A673 (cell line): ENCODE data around the gene AOPEP. TPM values are rescaled to one million over a fixed set of nuclear protein-coding genes. Genes with fewer than 3 reads are reported as not detected.

Source experiments
- BruUV-seq: library from RNA; stranded (reverse); fragments of 400-500 nt; replicated peaks from 2 replicates; lab custom pipeline; 2021; lab: Mats Ljungman, UMichigan
- CTCF ChIA-PET: fragments of 300-600 bp; sonication (Branson Sonifier 250); formaldehyde crosslinking; loops from one replicate; lab custom pipeline; 2022; ENCODE audit warnings: antibody characterized with exemption; lab: Charles Lee
- POLR2A ChIA-PET: fragments of 300-600 bp; sonication (Branson Sonifier 250); formaldehyde crosslinking; loops from one replicate; lab custom pipeline; 2022; ENCODE audit warnings: antibody characterized with exemption; ENCODE audit not compliant: low non-redundant PET; lab: Charles Lee
- DNase-seq: peaks from one replicate; pipeline ENCODE4 v3.0.0-alpha.2; 2015; ENCODE audit warnings: low spot score
- H3K27ac ChIP-seq: fragments of 200-600 bp; sonication (generic); 2 replicates; pipeline ENCODE4 v1.5.1; 2016; ENCODE audit warnings: mixed run types, low read depth, mild to moderate bottlenecking, mixed read lengths, antibody characterized with exemption, low read length; ENCODE audit not compliant: poor library complexity, severe bottlenecking
- H3K27me3 ChIP-seq: fragments of 200-600 bp; sonication (generic); replicated peaks from 2 replicates; pipeline ENCODE4 v1.6.1; 2017; ENCODE audit warnings: mixed run types, low read depth, mild to moderate bottlenecking, mixed read lengths, antibody characterized with exemption, low read length; ENCODE audit not compliant: insufficient read depth, poor library complexity
- H3K36me3 ChIP-seq: fragments of 200-600 bp; sonication (generic); 2 replicates; pipeline ENCODE4 v1.6.1; 2016; ENCODE audit warnings: mixed run types, mild to moderate bottlenecking, mixed read lengths, antibody characterized with exemption, low read length; ENCODE audit not compliant: insufficient read depth, poor library complexity, severe bottlenecking
- H3K4me1 ChIP-seq: fragments of 200-600 bp; sonication (generic); 2 replicates; pipeline ENCODE4 v1.6.1; 2017; ENCODE audit warnings: mixed run types, mild to moderate bottlenecking, mixed read lengths, antibody characterized with exemption, low read length; ENCODE audit not compliant: insufficient read depth, poor library complexity, severe bottlenecking
- H3K4me3 ChIP-seq: fragments of 200-600 bp; sonication (generic); 2 replicates; pipeline ENCODE4 v1.5.1; 2016; ENCODE audit warnings: low read depth, mixed run types, mild to moderate bottlenecking, mixed read lengths, low read length; ENCODE audit not compliant: poor library complexity, severe bottlenecking
- H3K9me3 ChIP-seq: fragments of 200-600 bp; sonication (generic); 2 replicates; pipeline ENCODE4 v1.6.1; 2016; ENCODE audit warnings: mixed run types, low read depth, mild to moderate bottlenecking, mixed read lengths, antibody characterized with exemption, low read length; ENCODE audit not compliant: poor library complexity, severe bottlenecking
- CTCF ChIP-seq: fragments of 300-800, 200-600 bp; sonication (generic); conservative IDR thresholded peaks from 2 replicates; pipeline ENCODE4 v1.5.1; 2017; ENCODE audit warnings: low read depth, mild to moderate bottlenecking, antibody characterized with exemption, low read length, moderate library complexity, mixed read lengths
- EZH2 ChIP-seq: fragments of 200-600 bp; sonication (generic); IDR thresholded peaks from 2 replicates; pipeline ENCODE4 v1.6.1; 2017; ENCODE audit warnings: borderline replicate concordance, low read depth, mild to moderate bottlenecking, mixed read lengths, antibody characterized with exemption, low read length; ENCODE audit not compliant: poor library complexity, severe bottlenecking
- intact Hi-C: fragments of 100-400 bp; cut with micrococcal nuclease; formaldehyde crosslinking; loops from one replicate; pipeline ENCODE4 v1.10.0; 2022; ENCODE audit not compliant: unreplicated experiment
- total RNA-seq: library from RNA; stranded (reverse); gene quantifications from 2 replicates; pipeline ENCODE4 v1.2.3, GENCODE V29; 2021

The AOPEP gene
- total RNA-seq, 1 experiment from 2014 or later: 17.5 TPM

- Histone ChIP-seq H3K9me3 (no peaks in the 10 kb centered on the region), H3K27me3 (no peaks in the 10 kb centered on the region), H3K27ac (no peak overlapping the region), H3K36me3 (no peaks in the 10 kb centered on the region), H3K4me3 (no peak overlapping the region), H3K4me1 (peaks cover 43% of the 10 kb centered on the region)
- ChIA-PET POLR2A (no interaction called here), CTCF (no interaction called here)
- intact Hi-C loops: no loop called here
- DNase-seq: no peak
- no peak for TF ChIP-seq CTCF
- no peak for TF ChIP-seq EZH2
- no TSS peak for BruUV-seq
Observed at GRCh38 chr9:95057101-95057500, 330.6 kb downstream of the AOPEP start.

- Histone ChIP-seq H3K36me3 (no peaks in the 10 kb centered on the region), H3K27me3 (no peaks in the 10 kb centered on the region), H3K4me1 (peaks cover 43% of the 10 kb centered on the region), H3K4me3 (no peak overlapping the region), H3K27ac (no peak overlapping the region), H3K9me3 (no peaks in the 10 kb centered on the region)
- intact Hi-C loops: no loop called here
- CTCF ChIA-PET: no interaction called here
- no peak for TF ChIP-seq EZH2
- TF ChIP-seq CTCF: no peak
- DNase-seq: no peak
- POLR2A ChIA-PET: no interaction called here
- BruUV-seq: no TSS peak
Observed at GRCh38 chr9:95058121-95058785, 331.8 kb downstream of the AOPEP start.

- TF ChIP-seq CTCF (no peak), EZH2 (no peak)
- Histone ChIP-seq H3K4me3 (no peak overlapping the region), H3K9me3 (no peaks in the 10 kb centered on the region), H3K36me3 (no peaks in the 10 kb centered on the region), H3K4me1 (peaks cover 43% of the 10 kb centered on the region), H3K27ac (no peak overlapping the region), H3K27me3 (no peaks in the 10 kb centered on the region)
- intact Hi-C loops: no loop called here
- DNase-seq: peak; percentile 53
- POLR2A ChIA-PET: no interaction called here
- BruUV-seq: no TSS peak
- CTCF ChIA-PET: no interaction called here
Observed at GRCh38 chr9:95058795-95059386, 332.4 kb downstream of the AOPEP start.
